Left ventricle myocardium superior (tissue), 1 donor: ENCODE data around the gene CXCL1. TPM values are rescaled to one million over a fixed set of nuclear protein-coding genes. Genes with fewer than 3 reads are reported as not detected.

ENCODE experiments used
- ATAC-seq: fragments of 200-7000 bp; cut with Tn5 transposase; one replicate; pipeline ENCODE4 v1.9.1; 2020; ENCODE audit warnings: mild to moderate bottlenecking, moderate library complexity
- DNase-seq: peaks from one replicate; pipeline ENCODE4 v3.0.0-alpha.2; 2020
- intact Hi-C: fragments of 100-400 bp; cut with micrococcal nuclease; formaldehyde crosslinking; loops from one replicate; pipeline ENCODE4 v1.11.0; 2022
- long read RNA-seq: library from polyadenylated mRNA; unstranded; transcript quantifications from one replicate; pipeline ENCODE4 v2.0.0, GENCODE V29; 2021
- total RNA-seq: library from RNA; stranded (reverse); fragmentation: NEBNext Ultra II Directional; extraction: Animal tissue kit (Norgen Biotek cat#: 25700); gene quantifications from one replicate; pipeline ENCODE4 v1.2.1, GENCODE V29; 2021
- donor health status: DM: no; HTN: yes; CAD: no; lungs with severe emphysema.

Gene CXCL1
- total RNA-seq, result 3.0 TPM
- long read RNA-seq, partial matches to known transcripts, result 1 of 2 reads
- long read RNA-seq, other reads (novel, unspliced or antisense), result 0 of 2 reads

DNA sequence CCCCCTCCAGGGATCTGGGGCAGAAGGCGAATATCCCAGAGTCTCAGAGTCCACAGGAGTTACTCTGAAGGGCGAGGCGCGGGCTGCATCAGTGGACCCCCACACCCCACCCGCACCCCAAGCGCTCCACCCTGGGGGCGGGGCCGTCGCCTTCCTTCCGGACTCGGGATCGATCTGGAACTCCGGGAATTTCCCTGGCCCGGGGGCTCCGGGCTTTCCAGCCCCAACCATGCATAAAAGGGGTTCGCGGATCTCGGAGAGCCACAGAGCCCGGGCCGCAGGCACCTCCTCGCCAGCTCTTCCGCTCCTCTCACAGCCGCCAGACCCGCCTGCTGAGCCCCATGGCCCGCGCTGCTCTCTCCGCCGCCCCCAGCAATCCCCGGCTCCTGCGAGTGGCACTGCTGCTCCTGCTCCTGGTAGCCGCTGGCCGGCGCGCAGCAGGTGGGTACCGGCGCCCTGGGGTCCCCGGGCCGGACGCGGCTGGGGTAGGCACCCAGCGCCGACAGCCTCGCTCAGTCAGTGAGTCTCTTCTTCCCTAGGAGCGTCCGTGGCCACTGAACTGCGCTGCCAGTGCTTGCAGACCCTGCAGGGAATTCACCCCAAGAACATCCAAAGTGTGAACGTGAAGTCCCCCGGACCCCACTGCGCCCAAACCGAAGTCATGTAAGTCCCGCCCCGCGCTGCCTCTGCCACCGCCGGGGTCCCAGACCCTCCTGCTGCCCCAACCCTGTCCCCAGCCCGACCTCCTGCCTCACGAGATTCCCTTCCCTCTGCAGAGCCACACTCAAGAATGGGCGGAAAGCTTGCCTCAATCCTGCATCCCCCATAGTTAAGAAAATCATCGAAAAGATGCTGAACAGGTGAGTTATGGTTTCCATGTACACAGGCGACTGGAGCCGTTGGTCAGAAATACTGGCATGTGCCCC lies at the start of gene CXCL1:
TSS of gene CXCL1 (plus strand) at position 264 of the 926 bp plus-strand sequence. CDS start at position 342, 78 bp downstream.
- DNase-seq, result peak; percentile 72
- intact Hi-C loops, result no loop called here
- ATAC-seq, result peak; percentile 80

DNA sequence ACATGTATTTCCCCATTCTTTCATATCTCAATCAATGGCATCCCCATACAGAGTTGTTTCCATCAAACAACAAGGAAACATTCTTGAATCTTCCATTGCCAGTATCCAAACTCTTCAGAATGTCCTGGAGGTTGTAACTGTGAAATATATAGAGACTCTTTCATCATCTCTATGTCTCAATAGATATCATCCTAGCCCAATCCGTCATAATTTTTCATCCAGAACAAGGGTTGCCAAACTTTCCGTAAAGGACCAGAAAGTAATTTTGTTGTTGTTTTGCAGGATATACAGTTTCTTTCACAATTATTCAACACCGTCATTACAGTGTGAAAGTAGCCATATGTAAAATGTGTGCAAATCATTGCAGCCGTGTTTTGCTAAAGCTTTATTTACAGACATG lies 47.9 kb upstream of the CXCL1 start:
- ATAC-seq, result no peak
- no peak for DNase-seq
- intact Hi-C loops, result no loop called here

DNA sequence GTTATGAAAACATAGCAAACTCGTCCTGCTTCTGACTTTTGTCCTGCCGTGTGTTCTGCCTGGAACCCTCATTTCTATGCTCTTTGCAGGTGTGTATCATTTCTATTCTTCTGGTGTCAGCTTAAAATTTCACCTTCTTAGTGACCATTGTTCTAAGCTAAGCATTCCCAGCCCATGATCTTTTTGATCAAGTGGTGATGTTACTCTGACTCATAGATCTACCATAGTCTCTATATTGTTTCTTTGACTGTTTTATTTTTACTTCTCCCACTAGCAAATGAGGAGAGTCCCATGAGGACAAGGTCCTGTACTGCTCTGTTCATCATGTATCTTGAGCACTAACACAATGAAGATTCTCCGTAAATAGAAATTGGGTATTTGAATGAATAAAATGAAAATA lies 46.8 kb upstream of the CXCL1 start:
- ATAC-seq (no peak), DNase-seq (no peak)
- intact Hi-C loops, result no loop called here

DNA sequence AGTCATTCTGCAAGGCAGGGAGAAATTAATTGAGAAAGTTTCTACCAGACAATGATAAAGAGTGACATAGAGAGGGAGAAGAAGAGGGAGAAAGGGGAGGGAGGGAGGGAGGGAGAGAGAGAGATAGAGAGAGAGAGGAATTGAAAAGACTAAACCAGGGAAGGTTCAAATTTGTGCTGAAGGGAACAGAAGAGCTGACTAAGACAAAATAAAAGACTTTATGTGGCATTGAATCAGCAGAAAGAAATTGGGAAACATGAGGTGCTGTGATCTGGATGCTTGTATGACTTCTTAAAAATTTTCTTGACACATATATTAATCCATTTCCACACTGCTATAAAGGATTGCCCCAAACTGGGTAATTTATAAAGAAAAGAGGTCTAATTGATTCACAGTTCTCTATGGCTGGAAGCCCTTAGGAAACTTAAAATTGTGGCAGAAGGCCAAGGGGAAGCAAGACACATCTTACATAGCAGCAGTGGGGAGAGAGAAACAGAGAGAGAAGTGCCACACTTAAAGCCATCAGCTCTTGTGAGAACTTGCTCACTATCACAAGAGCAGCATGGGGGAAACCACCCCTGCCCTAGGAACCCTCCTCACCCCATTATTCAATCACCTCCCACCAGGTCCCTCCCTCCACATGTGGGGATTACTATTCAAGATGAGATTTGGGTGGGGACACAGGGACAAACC lies 46.2 kb upstream of the CXCL1 start:
- ATAC-seq (peak; percentile 31), DNase-seq (no peak)
- intact Hi-C loops, result no loop called here

DNA sequence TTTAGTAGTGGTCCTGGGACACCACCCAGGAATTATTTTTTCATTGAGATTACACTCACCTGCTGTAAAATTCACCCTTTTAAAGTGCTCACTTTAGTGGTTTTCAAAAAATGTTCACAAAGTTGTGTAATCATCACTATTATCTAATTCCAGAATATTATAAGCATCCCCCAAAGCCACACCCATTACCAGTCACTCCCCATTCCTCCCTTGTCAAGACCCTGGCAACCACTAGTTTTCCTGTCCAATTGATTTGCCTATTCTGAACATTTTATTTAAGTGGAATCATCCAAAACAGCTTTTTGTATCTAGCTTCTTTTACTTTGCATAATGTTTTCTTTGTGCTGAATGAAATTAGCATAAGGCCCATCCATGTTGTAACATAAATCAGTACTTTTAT lies 45.4 kb upstream of the CXCL1 start:
- intact Hi-C loops, result no loop called here
- ATAC-seq (no peak), DNase-seq (no peak)

DNA sequence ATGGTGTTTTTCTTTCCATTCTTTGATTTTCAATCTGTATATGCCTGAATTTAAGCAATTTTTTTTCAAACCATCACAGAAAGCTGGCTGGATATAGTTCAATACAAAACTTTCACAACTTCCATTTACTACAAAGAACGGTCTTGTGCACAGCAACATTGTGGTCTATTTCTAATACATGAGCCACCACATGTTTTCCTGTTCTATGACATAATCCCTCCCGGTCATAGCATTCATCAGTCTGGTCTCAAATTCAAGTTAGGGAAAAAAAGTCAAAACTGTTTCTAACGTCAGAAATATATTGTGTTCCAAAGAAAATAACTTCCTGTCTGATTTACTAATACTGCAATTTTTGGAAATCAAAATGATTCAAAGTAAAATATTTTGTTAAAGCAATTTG lies 40.2 kb upstream of the CXCL1 start:
- intact Hi-C loops, result no loop called here
- ATAC-seq (peak; percentile 72), DNase-seq (no peak)

DNA sequence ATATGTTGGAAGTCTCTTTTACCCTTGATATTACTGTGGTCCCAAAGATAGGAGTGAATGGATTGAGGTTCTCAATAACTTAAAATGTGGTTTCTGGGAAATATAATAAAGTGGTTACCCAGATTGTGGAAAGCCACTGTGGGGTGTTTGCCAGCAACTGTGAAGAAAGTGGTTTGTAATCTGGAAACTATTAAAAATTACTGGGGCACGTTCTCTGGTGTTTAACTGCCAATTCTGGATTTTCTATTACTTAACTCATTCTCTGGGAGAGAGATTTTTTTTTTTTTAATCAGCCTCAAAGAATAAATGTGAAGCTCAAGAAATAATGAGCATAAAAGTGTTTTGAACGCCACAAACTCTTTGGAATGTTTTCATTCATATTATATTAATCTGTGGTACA lies 37.6 kb upstream of the CXCL1 start:
- ATAC-seq (peak; percentile 47), DNase-seq (no peak)
- intact Hi-C loops, result no loop called here

DNA sequence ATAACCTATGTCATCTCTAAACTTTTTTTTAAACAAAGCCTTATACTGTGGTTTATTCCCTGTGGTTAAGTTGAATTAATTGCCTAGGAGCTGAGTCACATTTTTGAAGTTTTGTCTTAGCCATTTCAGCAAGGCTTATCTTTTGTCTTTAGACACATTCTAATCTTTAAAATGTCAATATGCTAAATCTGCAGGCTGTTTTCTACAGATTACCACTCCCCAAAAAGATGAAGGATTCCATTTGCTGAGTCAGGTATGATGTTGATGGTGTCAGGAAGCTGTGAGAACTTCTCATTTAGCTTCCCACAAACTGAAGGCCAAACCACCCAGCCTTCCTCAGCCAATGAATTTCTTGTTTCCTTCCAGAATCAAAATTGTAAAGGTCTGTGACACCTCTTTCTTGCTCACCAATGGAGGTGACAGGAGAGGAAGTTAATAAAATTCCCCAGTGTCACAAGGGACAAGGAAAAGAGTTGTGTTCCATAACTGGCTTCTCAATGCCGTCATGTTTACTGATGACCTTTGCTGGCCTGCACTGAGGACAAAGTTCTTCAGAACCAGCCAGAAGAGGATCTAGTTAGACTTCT lies 36.4 kb upstream of the CXCL1 start:
- no peak for DNase-seq
- ATAC-seq, result no peak
- intact Hi-C loops, result no loop called here

DNA sequence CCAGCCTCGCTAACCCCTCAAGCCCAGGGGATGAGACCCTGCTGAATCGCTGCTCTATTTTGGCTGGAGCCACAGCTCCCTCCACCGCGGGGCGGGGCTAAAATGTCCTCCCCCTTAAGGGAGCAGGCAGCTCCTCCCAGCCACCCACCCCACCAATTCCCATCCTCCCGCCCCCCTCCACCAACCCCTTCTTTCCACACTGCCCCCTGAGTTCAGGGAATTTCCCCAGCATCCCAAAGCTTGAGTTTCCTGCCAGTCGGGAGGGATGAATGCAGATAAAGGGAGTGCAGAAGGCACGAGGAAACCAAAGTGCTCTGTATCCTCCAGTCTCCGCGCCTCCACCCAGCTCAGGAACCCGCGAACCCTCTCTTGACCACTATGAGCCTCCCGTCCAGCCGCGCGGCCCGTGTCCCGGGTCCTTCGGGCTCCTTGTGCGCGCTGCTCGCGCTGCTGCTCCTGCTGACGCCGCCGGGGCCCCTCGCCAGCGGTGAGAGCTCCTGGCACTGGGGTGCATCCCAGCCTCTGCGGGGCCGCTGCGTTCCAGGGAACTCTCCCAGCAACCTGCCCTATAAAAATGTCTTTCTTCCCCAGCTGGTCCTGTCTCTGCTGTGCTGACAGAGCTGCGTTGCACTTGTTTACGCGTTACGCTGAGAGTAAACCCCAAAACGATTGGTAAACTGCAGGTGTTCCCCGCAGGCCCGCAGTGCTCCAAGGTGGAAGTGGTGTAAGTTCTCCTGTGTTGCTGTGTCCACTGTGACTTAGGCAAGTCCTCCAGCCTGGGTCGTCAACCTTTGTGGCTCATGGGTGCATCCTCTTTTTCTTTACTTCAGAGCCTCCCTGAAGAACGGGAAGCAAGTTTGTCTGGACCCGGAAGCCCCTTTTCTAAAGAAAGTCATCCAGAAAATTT lies 32.6 kb upstream of the CXCL1 start, which contains the start of gene CXCL6:
TSS of gene CXCL6 (plus strand) at position 306 of the 907 bp plus-strand sequence. CDS start at position 379, 73 bp downstream.
- DNase-seq (peak; percentile 63), ATAC-seq (peak; percentile 70)
- intact Hi-C loops, result no loop called here

DNA sequence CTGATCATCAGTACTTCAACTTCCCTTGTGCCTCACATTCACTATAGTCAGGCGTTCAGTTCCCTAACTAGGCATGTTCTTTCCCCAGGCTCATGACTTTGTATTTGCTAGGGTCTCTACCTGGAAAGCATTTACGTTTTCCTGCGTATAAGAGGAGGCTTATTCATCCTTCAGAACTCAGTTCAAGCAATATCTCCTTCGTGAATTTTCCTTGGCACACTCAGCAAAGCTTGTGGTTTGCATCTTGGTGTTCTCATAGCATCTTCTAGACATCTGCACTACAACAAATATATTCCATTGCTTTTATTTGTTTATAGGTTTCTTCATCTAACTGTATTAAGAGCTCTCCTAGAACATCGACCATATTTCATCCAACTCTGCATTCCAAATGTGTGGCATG lies 30.1 kb upstream of the CXCL1 start:
- intact Hi-C loops, result no loop called here
- DNase-seq (no peak), ATAC-seq (no peak)

DNA sequence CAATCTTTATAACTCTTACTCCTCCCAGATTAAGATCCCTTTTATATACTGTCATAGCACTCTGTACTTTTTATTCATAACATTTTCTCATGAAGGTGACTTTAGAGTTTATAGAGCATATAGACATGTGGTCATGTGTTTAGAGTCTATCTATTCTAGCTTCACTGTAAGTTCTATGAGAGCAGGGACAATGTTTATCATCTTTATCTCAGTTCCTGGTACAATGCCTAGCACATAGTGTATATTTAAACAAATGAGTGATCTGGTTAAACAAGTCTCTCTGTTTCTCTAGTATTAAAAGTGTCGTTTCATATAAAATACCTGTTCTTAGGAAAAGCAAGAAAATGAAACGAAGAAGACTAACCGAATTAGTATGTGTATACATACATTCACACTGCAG lies 29.5 kb upstream of the CXCL1 start:
- intact Hi-C loops, result no loop called here
- no peak for DNase-seq
- ATAC-seq, result no peak

DNA sequence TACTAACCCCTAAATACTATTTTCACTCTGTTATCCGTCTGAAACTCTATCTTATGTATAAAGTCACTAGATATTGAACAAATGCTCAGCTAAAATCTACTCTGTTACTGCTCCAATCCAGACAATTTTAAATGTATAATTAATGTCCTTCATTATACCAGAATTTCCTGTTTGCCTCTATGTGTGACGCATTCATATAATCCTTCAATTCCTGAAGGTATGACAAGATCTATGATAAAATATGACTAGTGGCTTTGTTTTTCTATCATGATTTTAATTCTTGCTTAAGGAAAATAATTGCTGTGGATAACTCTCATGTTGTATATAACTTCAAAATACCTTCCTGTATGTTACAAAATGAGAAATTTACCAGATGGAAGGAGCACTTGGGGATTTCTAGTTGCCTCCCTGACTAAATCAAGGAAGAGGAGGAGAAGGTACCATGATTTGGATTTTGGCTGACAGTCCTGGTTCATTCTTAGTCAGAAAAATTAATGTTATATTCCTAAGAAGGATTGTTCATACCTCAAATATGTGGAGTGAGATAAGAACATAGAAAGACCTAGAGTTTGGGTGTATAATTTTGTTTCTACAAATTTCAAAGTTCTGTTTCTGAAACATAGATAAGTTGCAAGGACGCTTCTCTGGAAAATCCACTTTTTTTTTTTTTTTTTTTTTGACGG lies 27.8 kb upstream of the CXCL1 start:
- DNase-seq (no peak), ATAC-seq (no peak)
- intact Hi-C loops, result no loop called here

DNA sequence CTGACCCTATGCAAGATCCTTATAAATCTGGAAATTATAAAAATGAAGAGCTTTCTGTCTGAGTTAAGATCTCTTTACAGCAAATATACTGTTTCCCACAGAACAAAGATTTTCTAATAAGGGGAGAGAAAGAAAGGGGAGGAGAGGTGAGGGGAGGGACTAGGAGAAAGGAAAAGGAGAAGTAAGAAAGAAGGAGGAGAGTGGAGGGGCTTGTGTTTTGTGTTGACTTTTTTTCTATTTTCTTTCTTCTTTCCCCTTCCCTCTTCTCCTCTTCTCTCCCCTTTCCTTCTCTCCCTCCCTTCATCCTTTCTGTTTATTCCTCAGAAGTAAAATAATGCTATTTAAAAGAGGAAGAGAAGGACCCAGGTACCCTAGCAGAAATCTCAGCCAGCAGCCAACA lies 26.5 kb upstream of the CXCL1 start:
- DNase-seq, result no peak
- intact Hi-C loops, result no loop called here
- no peak for ATAC-seq

DNA sequence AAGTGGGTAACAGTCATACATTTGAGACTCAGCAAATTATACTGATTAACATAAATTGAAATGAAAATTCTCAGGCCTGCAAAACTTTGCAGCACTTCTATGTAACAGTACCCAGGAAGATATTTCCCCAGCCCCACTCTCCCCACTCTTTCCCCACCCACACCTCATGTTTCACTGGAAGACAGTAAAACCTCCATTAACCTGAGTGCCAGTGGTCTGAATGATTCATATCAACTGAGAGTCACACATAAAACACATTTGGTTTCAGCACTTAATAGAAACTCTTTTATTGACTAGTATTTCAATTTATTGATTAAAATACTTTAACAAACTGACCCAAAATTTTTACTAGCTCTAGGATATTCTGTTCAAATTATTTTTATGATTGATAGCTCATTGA lies 25.8 kb upstream of the CXCL1 start:
- intact Hi-C loops, result no loop called here

DNA sequence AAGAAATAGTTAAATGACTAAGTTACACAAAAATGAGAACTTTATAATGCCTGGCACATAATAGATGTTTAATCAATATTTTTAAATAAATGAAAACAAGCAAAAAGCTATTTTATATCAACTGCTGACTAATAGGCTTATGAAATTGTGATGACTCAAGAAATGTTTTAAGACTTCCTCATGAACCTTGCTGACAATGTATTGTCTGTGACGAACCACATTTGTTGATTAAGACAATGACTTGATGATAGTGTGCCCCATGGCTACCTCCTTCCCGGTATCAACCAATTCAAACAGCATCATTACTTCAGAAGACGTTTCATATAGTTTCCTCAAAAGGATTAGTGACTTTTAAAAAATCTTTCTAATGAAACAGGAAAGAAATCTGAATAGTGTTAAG lies 24.8 kb upstream of the CXCL1 start:
- intact Hi-C loops, result no loop called here
- DNase-seq (no peak), ATAC-seq (no peak)

More for the DNA sequence above, 25.8 kb upstream of the CXCL1 start:
- ATAC-seq (no peak), DNase-seq (no peak)

DNA sequence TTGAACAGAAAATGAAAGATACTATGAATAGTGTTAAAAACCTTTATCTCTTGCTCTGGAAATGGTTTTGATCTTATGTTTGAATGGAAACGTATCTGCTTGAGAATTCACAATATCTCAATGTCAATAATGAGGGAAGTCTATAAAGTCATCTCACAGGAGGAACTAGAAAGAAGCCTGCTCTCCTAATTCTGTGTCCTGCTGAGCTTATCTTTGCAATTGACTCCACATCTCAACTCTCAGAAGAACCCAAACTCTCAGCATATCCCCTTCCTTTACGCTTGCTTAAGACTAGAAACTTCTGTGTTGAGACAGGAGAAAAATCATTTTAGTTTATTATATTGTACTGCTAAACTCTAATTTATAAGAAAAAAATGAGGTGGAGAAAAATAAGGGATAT lies 24.4 kb upstream of the CXCL1 start:
- DNase-seq (no peak), ATAC-seq (no peak)
- intact Hi-C loops, result no loop called here

DNA sequence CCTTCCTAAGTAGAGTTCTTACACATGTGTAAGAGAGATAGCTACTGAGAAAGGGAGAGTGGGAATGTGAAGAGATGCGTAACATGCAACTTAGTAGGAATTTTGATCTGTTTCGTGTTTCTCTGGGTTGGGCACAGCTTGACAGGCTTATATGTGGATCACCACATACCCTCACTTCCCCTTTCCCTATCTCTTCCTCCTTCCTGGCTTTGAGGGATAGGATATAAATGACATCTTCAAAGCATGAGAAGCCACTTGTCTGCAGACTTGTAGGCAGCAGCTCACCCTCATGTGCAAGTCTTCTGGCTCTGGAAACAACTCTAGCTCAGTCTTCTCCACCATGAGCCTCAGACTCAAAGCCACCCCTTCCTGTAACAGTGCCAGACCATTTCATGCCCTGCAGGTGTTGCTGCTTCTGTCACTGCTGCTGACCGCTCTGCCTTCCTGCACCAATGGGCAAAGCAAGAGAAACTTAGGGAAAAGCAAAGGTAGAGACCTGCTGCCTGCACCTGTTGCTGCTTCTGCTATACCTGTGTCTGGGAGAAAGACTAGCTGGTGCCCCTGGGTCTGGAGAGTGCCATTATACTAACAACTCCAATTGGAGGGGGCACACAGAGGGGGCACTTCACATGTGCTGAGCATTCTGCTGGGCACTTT lies 21.5 kb upstream of the CXCL1 start:
- ATAC-seq (no peak), DNase-seq (no peak)
- intact Hi-C loops, result no loop called here

DNA sequence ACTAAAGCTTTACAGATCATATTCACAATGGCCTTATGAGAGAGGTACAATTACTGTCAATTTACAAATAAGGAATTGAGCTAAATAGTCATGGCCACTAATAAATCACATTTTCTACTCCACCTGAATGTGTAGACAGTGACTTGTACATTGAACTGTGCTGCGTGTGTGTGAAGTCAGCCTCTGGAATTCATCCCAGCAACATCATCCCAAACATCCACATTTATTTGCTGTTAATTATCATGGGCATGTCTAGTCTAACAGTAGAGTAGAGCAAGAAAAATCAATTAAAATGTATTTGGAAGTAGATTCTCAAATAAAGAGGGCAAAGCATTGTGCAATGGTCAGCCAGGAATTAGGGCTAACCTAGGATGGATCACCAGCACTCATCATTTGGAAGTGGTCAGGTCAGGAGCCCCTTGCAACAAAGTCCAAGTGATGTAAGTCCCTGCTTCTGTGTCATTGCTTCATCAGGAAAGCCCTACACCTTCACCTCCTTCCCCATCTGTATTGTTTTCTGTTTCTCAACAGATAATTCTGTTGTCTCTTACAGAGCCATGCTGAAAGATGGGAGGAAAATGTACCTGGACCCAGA lies 20.9 kb upstream of the CXCL1 start:
- intact Hi-C loops, result no loop called here
- DNase-seq, result no peak
- ATAC-seq, result no peak
